Prostate gland (tissue), 2 donors: ENCODE results near the gene PFKFB3.

Source experiments
- CTCF ChIP-seq, 4 experiments: fragments of 200-600 bp in 2 of 4; fragments of 450-650 bp in 2 of 4; sonication (generic) in 2 of 4; IDR thresholded peaks; 1 replicate in 3 of 4; 2 replicates in 1 of 4; pipeline ENCODE4 v1.5.1; 2016 to 2019; ENCODE audit warnings: antibody characterized with exemption in 4 of 4, mild to moderate bottlenecking in 2 of 4, moderate library complexity in 2 of 4
- POLR2AphosphoS5 ChIP-seq: sonication (generic); formaldehyde crosslinking; IDR thresholded peaks from one replicate; pipeline ENCODE4 v1.6.1; 2017; ENCODE audit warnings: antibody characterized with exemption

GRCh38 chr10:6244510-6244909 lies 41.8 kb downstream of the PFKFB3 start:
- TF ChIP-seq CTCF (IDR thresholded peaks at IDR 0.05) (no peak), POLR2AphosphoS5 (no peak)
